ENCODE measurements around the gene LRMDA.

GRCh38 chr10:75538144-75538543, 106.7 kb downstream of the LRMDA start:
- no peak for TF ChIP-seq CTCF (IDR thresholded peaks at IDR 0.05)
- no peak for TF ChIP-seq POLR2A (IDR thresholded peaks at IDR 0.05)
